NCI-H1092 treated with DMSO at 0.1 percent for 48 hours (cell line): Measurements from ENCODE around the gene XRCC1.
A peak's percentile ranks its signal among the peaks of the same experiment; 100 is the strongest.
"Not testable (repeated sequence)": the region's sequence is repeated elsewhere in the genome, so short reads cannot be mapped to it uniquely, and the experiment has no call there.

Source experiments
- DNase-seq: peaks from one replicate; lab custom pipeline; 2025; lab: John Stamatoyannopoulos, UW

XRCC1 gene

GRCh38 chr19:43575156-43575950, at the start of gene XRCC1, which contains the start of gene PINLYP:
TSS of gene XRCC1 (minus strand) at chr19:43575527. CDS start at chr19:43575458, 69 bp downstream.
TSS of gene PINLYP (plus strand) at chr19:43575801. CDS start at chr19:43577192, 1,391 bp downstream.
- DNase-seq = peak; percentile 97

- no peak for DNase-seq
These were observed 49.6 kb upstream of the XRCC1 start for GRCh38 chr19:43624933-43625332.

- no peak for DNase-seq
These were observed 48.8 kb upstream of the XRCC1 start for GRCh38 chr19:43623889-43624670.

- DNase-seq = no peak
These were observed 47.6 kb upstream of the XRCC1 start for GRCh38 chr19:43622956-43623355.

- no peak for DNase-seq
These were observed 46.7 kb upstream of the XRCC1 start for GRCh38 chr19:43622070-43622469.

- DNase-seq = no peak
These were observed 45.0 kb upstream of the XRCC1 start for GRCh38 chr19:43620061-43621001.

GRCh38 chr19:43619262-43620060, 44.1 kb upstream of the XRCC1 start, which contains the start of gene ZNF428:
TSS of gene ZNF428 (minus strand) at chr19:43619629. CDS start at chr19:43614304, 5,325 bp downstream.
- DNase-seq = peak; percentile 87

- peak; percentile 52 for DNase-seq
These were observed 43.6 kb upstream of the XRCC1 start for GRCh38 chr19:43618921-43619261.

- DNase-seq = no peak
These were observed 41.6 kb upstream of the XRCC1 start for GRCh38 chr19:43616954-43617353.

GRCh38 chr19:43616306-43616705, 41.0 kb upstream of the XRCC1 start:
- no peak for DNase-seq

- no peak for DNase-seq
These were observed 37.0 kb upstream of the XRCC1 start for GRCh38 chr19:43612374-43612773.

GRCh38 chr19:43611788-43612187, 36.5 kb upstream of the XRCC1 start, which contains the start of gene SRRM5:
TSS of gene SRRM5 (plus strand) at chr19:43612088. CDS start at chr19:43612122, 34 bp downstream.
- no peak for DNase-seq

- no peak for DNase-seq
These were observed 35.2 kb upstream of the XRCC1 start for GRCh38 chr19:43610493-43610892.

GRCh38 chr19:43609872-43610271, 34.5 kb upstream of the XRCC1 start:
- DNase-seq = no peak

- no peak for DNase-seq
These were observed 32.2 kb upstream of the XRCC1 start for GRCh38 chr19:43607238-43608205.

GRCh38 chr19:43606569-43607229, 31.4 kb upstream of the XRCC1 start:
- DNase-seq = no peak

GRCh38 chr19:43605875-43606568, 30.7 kb upstream of the XRCC1 start:
- no peak for DNase-seq

- not testable (repeated sequence) for DNase-seq
These were observed 25.0 kb upstream of the XRCC1 start for GRCh38 chr19:43600326-43600725.
